Tongue (tissue), 2 donors: Measurements from ENCODE around the gene FGD3. TPM values are rescaled to one million over a fixed set of nuclear protein-coding genes. Genes with fewer than 3 reads are reported as not detected.

Source experiments
- DNase-seq: peaks from one replicate; pipeline ENCODE4 v3.0.0-alpha.2; 2015
- total RNA-seq: library from RNA; depleted of rRNA; stranded (reverse); fragments of >200 nt; gene quantifications from one replicate; pipeline ENCODE4 v1.2.3, GENCODE V29; 2014

The FGD3 gene
- total RNA-seq, 1 donor from 2014 or later = 7.1 TPM

DNA sequence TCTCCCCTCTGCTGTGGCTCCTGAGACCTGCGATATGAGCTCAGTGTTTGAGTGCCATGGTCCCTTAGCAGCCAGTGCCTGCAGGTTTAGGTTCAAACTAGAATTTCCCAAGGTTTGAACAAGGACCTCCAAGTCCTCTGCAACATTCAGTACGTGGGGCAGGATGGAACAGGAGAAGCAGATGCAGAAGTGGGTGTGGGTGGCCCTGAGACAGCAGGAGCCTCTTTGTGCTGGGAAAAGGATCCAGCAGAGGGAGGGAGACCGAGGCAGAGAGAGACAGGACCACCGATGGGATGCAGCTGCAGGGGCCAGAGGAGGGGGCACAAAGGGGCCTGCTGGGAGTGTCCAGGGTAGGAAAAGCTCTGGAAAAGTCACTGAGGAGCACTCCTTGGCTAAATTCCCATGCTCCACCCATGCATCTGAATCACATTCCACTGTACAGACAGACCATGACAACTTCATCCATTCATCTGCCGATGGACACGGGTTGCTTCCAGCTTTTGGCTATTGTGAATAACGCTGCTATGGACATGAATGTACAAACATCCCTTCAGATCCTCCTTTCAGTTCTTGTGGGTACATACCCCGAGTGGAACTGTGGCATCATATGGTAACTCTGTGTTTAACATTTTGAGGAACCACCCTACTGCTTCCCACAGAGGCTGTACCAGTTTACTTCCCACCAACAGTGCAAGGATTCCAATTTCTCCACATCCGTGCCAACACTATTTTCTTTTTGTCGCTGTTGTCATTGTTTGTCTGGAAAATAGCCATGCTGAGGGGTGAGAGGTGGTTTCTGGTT lies 84.5 kb downstream of the FGD3 start:
- peak; percentile 54 for DNase-seq

DNA sequence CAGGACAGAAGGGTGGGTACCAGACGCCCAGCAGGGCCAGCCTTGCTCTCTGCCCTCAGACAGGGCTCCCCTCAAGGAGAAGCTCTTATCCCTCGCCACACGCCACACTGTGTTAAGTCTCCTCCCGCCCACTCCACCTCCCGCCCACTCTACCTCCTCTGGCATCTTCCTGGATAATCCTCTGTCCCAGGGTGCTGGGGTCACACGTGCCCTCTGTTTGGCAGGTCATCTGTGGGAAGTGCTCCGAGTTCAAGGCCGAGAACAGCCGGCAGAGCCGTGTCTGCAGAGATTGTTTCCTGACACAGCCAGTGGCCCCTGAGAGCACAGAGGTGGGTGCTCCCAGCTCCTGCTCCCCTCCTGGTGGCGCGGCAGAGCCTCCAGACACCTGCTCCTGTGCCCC lies 85.2 kb downstream of the FGD3 start:
- no peak for DNase-seq

DNA sequence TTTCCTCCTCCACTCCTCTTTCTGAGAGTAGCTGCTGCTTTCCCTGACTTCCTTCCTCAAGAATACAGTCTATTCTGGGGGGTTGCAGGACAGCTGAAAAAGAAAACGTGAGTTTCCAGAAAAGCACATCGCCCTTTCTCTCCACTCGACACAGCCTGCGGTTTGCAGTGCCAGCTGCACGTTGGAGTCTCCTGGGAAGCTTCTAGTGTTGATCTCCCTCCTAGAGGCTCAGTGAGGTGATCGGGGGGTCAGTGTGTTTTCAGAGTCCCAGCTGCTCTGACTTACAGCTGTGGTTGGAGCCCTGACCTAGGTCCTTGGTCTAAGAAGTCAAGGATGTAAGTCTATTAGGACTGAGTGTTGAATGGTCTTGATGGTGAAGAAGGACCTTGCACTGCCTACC lies 86.2 kb downstream of the FGD3 start:
- peak; percentile 64 for DNase-seq

DNA sequence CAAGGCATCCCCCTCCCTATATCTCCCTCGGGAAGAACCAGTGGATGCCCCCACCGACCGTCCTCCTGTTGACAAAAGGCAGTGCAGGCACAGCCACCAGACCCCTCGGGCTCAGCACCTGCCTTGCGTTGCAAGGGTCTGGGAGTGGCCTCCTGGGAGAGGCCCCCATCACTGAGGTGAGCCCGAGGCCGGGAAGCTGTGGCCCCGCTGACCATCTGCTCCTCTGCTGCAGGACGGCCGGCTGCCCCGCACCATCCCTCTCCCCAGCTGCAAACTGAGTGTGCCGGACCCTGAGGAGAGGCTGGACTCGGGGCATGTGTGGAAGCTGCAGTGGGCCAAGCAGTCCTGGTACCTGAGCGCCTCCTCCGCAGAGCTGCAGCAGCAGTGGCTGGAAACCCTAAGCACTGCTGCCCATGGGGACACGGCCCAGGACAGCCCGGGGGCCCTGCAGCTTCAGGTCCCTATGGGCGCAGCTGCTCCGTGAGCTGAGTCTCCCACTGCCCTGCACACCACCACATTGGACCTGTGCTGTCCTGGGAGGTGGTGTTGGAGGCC lies 87.9 kb downstream of the FGD3 start:
- no peak for DNase-seq

DNA sequence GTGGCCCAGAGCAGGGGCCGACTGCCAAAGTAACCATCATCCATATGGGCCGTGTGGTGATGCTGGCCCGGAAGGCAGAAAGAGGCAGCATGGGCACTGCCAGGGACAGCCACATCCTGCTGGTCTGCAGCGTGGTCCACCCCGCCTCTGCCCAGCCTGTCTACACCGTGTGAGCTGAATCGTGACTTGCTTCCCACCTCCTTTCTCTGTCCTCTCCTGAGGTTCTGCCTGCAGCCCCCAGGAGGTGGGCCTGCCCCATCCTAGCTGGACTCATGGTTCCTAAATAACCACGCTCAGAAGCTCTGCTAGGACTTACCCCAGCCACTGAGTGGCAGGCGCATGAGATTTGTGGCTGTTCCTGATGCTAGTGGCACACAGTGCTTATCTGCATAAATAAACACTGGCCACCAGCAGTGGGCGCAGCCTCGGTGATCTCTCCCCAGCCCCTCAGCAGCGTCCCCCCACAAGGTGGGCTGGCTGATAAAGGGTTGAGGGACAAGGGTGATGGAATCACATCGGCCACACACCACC lies 88.6 kb downstream of the FGD3 start:
- no peak for DNase-seq

DNA sequence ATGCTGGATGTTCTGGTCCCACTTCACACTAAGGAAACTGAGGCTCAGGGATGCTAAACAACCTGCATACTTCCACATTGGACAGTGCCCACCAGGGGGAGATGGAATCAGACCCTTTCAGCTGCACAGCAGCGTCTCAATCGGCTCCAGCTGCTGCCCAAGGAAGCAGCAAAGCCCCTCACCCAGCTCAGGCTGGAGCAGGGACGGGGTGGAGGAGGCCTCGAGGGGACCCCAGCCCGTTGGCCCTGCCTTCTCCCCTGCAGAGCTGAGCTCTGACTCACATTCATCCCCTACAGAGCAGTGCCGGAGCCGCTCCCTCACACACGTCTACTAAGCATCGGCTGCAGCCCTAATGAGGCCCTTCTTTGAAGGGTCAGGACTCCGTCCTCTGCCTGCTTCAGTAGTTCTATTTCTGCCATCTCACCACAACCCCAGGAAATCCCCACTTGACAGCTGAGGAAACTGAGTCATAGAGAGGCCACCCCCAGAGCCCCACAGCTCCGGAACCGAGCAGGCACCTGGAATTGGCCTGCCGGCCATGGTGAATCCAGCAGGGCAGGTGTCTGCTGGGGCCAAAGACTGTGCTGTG lies 89.7 kb downstream of the FGD3 start:
- DNase-seq = no peak

DNA sequence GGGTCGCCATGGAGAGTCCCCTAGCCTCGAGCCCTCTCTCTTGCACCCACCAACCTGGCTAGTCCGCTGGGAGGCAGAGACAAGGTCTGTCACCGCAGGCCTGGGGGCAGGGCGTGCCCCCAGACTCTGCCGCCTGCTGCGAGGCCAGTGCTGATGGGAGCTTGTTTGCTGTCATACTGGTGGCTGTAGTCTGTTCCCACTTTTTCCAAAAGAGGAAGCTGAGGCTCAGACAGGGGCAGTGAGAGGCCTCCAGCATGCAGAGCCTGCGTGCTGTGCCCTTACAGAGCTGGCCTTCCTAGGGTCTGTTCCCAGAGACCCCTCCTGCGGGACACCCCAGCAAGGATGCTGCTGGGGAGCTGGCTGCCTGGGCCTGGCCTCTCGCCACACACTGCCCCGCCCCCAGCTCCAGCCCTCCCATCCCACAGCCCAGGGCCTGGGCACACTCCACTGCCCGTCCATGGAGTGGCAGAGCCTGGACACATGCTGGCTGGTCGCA lies 90.2 kb downstream of the FGD3 start:
- no peak for DNase-seq

DNA sequence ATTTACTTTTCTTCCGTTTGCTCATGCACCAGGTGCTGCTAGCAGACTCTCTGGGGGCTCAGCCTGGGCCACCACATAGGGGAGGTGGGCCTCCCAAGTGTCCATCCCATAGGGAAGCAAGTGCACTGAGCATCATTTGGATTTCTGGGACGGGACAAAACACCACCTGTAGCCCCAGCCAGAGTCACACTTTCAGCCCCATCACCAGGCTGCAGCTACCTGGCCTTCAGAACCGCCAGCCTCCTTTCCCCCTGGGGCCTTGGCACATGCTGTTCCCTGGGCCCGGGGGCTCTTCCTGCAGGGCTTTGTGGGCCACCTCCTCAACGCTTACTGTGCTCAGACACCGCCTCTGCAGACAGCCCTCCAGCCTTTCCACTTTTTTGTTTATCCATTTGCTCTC lies 91.6 kb downstream of the FGD3 start:
- DNase-seq = no peak

DNA sequence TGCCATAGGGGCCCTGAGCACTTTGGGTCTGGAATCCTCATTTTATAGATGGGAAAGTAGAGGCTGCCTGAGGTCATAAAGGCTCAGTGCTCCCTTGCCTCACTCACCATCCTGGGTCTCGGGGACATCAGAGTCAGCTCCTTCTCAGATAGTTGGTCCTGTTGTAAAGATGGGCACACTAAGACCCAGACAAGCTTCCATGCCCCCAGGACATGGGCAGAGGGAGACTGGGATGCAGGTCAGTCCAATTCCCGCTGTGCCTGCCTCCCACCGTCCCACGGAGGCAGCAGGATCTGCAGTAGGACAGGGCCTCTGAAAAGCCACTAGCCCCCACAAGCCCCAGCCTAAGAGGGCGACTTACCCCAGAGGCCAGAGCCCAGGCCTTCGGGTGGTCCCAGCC lies 92.1 kb downstream of the FGD3 start:
- DNase-seq = no peak

DNA sequence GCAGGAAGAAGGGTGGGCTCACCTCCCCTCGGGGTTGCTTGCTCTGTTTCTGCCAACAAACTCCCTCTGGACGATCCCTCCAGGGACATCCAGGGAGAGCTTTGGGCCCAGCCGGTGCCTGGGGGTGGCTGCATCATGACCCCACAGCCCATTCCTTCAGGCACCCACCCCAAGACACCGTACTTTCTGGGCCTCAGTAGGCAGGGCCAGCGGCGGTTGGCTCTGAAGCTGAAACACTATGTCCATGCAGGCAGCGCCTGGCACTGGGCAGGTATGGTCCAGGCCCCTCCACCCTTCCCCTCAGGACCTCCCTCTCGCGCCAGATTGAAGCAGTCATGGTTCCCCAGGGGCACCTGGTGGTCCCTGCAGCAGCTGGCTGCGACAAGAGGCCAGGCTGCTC lies 92.7 kb downstream of the FGD3 start:
- DNase-seq = no peak

DNA sequence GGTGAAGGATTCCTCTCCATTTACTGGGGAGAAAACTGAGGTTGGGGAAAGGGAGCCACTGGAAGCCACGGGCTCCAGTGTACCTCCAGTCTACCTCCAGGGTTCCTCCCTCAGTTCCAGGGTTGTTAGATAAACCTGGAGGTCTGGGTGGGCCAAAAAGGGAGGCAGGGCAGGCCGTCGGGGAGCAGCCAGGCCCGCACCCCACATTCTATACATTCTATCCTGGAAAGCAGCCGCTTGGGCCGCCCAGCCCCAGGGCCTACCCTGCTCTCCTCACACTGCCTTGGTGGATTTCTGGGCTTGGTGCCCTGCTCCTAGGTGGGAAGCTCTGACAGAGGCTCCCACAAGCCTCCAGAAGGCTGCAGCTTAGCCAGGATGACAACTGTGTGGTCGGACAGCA lies 93.1 kb downstream of the FGD3 start:
- DNase-seq = no peak

DNA sequence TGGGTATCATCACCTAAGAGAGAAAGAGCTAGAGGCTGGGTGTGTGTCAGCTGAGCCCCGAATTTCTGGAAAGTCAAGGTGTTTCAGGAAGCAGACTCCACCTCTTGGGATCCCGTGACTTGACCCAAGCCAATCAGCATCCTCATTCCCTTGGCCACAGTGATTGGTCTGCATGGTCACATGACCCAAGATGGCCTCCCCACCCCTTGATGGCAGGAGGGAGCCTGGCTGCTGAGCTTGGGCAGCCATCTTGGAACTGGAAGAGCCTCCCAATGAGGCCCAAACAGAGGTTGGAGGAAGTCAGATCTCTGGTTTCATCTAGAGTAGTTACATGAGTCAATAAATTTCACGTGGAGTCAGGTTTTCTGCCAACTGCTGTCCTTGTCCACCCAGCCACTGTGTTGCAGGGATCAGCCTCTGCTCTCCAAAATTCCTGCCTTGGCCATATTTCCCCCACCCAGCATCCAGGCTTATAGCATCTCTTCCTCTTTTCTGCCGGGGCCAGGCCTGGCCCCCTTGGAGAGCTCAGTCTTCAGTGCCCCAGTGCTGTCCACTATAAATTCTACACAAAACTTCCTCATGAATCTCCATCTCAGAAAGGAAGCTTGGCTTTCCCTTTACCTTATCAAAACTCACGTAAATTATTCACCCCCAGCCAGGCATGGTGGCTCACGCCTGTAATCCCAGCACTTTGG lies 93.9 kb downstream of the FGD3 start:
- DNase-seq = no peak

DNA sequence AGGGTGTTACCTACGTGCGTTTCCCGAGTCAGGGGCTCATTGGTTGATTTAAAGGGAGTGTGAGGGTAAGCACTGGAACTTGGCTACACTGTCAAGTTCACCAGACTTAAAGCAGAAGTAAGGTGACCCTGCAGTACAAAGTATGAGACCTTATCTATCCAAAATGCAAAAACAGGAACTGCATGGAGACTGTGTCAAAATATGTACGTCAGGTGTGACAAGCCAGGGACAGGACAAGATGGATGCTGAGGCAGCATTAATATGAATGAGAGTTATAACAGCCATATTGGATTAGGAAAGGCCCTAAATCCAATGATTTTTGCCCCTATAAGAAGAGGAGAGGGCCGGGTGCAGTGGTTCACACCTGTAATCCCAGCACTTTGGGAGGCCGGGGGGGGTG lies 95.8 kb downstream of the FGD3 start:
- no peak for DNase-seq

DNA sequence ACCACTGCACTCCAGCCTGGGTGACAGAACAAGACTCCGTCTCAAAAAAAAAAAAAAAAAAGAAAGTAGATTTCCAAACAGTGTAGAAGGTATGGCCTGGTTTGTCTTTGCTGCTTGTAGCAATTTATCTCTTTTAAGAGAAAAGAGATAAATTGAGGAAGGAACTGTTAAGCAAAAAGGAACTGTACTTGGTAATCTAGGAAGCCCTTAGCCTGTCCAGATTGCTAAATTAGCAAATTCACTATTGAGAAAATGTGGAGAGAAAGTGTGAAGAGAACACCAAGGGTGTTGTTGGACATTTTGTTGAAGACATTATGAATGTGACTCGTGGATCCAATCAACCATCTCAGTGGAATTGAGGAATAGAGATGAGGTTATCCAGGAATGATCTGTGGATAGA lies 98.2 kb downstream of the FGD3 start:
- no peak for DNase-seq

DNA sequence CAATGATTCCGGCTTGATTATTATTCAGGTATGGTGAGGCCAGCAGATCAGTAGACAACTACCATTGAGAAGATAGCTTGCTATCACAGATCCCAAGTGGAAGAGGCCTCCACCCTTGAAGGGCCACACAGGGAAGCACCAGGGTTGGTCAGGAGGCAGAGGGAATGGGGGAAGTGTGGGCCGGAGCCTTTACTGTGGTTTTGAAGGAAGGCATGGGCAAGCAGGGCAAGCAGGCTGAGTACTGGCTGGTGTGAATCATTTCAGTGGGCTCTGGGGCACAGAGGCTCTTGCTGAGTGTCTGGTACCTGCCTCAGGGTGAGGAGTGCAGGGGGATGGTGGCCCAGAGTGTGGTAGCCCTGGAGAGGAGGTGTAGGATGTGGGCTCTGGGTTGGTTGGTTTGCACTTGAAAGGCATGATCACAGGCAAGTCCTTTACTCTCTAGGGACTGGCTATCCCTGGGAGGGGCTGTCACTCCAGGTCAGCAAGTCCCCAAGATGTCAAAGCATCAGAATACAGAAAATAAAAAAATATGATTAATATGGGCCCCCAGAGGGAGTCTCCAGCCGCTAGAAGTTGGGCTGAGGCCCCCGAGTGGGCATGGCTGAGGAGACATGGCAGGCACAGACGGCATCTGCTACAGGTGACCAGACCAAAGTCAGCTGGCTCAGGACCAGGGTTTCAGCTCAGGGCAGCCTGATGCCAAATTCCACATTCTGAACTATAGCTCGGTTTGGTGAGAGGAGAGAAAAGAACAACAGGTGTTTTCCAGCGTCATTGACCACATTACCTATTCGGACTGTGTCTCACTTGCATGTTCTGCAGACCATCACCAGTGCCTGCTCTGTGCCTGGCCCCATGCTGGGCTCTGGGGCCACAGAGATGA lies 101.5 kb downstream of the FGD3 start:
- DNase-seq = no peak

DNA sequence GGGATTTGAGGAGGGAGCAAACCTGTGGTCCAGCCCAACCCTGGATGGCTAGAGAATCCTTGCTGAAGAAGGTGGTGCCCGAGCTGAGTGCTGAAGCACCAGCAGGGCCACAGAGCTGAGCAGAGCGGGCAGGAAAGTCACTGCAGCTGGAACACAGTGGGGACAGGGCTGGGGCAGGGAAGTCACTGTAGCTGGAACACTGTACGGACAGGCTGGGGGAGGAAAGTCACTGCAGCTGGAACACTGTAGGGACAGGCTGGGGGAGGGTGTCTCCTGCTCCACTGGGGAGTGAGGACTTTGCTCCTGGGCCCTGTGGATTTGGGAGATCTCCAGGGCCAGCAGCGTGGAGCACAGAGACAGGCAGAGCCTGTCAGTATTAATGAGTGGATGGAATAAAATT lies 102.2 kb downstream of the FGD3 start:
- no peak for DNase-seq

DNA sequence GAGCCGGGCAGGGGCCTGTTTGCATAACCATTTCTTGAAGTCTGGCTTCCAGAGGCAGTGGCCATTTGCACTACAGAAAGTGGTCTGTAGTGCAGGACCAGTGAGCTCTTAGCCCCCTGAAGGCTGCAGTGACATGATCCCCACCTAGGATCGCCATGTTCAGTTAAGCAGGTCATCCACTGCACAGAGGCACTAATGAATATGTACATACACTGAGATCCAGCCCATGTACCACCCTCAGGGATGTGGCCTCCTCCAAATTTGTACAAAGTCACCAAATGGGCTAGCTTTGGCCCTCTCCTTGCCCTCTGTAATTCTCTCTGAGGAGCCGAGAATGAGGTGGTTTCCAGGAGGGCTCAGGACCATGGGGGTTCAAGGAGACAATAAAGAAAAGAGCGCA lies 102.9 kb downstream of the FGD3 start:
- no peak for DNase-seq

DNA sequence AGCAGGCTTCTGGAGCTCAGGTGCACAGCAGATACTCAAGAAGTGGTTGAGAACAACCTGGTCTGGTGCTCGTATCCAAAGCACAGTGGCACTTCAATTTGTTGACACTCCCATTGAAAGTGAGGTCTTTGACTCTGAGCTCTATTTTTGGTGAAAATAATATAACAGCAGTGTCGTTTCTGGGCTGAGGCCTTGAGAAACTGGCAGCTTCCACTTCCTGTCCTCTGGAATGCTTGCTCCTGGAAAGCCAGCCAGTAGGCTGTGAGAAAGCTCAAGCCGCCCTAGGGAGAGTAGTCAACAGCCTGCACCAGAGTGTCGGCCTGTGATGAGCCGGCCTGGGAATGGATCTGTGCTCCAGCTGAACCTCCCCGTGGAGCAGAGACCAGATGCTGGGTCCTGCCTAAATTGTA lies 104.4 kb downstream of the FGD3 start:
- DNase-seq = peak; percentile 74

DNA sequence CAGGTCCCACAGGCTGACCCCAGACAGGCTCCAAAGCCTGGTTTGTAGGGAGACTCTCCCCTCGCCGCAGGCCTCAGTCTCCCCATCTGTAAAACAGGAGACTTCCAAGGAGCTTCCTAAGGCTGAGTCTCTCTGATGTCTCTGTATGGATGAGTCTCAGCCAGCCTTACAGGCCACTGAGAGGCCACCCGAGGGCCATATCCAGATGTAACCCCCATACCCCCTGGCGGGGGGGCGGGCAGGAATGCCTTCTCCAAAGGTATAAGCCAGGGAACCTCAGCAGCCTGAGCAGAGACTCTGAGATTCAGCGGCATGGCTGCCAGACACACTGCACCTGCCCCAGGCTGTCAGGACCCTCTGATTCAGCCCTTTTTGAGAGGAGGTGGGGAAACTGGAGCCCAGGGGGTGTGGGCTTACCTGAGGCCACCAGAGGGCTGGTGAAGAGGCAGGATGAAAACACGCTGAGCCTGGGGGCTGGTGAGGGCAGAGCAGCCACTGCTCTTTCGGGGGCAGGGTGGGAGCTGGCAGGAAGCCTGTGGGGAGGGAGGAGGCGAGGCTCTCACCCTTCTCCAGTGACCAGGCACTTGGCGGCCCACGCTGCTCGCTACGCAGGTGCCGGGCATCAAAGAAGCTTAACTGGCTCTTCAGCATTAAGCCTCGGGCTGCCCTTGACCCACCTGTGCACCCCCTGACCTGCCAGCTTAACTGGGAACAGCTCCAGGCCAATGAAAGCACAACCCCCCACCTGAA lies 105.6 kb downstream of the FGD3 start:
- DNase-seq = no peak

DNA sequence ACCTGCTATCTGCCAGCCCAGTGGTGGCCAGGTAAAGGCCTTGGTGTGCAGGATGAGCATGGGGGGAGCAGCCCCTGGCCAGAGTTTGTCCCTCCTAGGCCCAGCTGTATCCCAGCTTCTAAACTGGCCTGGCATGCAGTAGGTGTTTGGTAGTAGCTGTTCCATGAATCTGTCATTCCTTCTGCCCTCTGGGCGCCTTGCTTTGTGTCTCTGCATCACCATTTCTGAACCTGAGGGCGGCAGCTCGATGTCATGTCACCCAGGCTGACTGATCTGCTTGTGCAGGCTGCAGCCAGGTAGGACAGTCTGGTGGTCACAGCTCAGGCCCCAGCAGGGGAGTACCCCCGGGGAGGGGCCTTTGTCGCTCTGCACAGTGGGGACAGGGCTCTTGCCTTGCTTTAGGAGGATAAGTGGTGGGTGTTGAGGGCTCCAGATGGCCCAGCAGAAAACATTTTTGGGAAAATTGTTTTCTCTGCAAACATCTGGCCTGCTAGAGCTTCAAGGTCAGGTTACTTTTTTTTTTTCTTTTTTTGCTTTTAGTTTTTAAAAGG lies 106.5 kb downstream of the FGD3 start:
- DNase-seq = no peak
